ENCODE measurements around the gene SLC52A1.
"Not testable (repeated sequence)": the region's sequence is repeated elsewhere in the genome, so short reads cannot be mapped to it uniquely, and the experiment has no call there.

The SLC52A1 gene

DNA sequence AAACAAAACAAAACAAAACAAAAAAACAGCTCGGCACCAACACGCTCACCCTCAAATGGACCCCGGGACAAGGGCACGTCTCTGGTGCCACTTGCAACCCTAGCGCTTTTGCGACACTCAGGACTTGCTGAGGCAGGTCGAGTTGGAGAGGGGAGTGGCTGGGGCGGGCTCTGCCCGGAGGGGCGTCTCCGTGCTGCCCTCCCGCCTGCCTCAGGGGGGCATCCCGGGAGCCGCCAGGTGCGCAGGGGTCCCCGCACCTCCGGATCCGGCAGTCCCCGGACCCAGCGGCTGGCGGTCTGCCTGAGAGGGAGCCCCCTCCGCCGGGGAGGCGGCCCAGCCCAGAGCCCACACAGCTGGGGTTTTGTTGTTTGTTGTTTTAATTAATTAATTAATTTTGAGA is at the start of gene SLC52A1:
Gene SLC52A1 (minus strand): TSS at position 112 of the 400 bp plus-strand sequence. CDS start 820 bp downstream, outside the sequence.
- H3K4me3 ChIP-seq (ENCODE audit: low read depth, low read length) = no peak within 1 kb of the TSS

DNA sequence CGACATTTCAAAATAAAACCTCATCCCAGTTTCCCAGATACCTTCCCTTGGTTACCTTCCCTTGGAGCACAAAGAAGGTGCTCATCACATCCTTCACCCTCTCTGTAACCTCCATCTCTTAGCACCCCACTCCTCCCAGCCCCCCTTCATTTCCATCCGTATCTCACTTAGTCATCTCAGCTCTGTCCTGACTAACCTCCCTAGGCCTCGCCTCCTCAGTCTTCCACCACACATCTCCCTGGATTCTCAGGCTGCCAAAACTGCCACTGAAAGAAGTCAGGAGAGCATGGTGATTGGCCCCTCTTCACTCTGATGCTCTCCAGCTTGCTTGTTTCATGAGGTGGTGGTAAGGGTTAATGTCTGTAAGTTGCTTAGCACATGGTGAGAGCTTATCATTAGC is 45.4 kb upstream of the SLC52A1 start:
- TF ChIP-seq, protein P1, sequence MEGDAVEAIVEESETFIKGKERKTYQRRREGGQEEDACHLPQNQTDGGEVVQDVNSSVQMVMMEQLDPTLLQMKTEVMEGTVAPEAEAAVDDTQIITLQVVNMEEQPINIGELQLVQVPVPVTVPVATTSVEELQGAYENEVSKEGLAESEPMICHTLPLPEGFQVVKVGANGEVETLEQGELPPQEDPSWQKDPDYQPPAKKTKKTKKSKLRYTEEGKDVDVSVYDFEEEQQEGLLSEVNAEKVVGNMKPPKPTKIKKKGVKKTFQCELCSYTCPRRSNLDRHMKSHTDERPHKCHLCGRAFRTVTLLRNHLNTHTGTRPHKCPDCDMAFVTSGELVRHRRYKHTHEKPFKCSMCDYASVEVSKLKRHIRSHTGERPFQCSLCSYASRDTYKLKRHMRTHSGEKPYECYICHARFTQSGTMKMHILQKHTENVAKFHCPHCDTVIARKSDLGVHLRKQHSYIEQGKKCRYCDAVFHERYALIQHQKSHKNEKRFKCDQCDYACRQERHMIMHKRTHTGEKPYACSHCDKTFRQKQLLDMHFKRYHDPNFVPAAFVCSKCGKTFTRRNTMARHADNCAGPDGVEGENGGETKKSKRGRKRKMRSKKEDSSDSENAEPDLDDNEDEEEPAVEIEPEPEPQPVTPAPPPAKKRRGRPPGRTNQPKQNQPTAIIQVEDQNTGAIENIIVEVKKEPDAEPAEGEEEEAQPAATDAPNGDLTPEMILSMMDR (IDR thresholded peaks at IDR 0.05; ENCODE audit: low read depth, low read length) = no peak
- no peak overlapping the region for H3K4me3 ChIP-seq (ENCODE audit: low read depth, low read length)

More for the DNA sequence above, at the start of gene SLC52A1:
- TF ChIP-seq, protein P1 (IDR thresholded peaks at IDR 0.05; ENCODE audit: low read depth, low read length) = no peak

DNA sequence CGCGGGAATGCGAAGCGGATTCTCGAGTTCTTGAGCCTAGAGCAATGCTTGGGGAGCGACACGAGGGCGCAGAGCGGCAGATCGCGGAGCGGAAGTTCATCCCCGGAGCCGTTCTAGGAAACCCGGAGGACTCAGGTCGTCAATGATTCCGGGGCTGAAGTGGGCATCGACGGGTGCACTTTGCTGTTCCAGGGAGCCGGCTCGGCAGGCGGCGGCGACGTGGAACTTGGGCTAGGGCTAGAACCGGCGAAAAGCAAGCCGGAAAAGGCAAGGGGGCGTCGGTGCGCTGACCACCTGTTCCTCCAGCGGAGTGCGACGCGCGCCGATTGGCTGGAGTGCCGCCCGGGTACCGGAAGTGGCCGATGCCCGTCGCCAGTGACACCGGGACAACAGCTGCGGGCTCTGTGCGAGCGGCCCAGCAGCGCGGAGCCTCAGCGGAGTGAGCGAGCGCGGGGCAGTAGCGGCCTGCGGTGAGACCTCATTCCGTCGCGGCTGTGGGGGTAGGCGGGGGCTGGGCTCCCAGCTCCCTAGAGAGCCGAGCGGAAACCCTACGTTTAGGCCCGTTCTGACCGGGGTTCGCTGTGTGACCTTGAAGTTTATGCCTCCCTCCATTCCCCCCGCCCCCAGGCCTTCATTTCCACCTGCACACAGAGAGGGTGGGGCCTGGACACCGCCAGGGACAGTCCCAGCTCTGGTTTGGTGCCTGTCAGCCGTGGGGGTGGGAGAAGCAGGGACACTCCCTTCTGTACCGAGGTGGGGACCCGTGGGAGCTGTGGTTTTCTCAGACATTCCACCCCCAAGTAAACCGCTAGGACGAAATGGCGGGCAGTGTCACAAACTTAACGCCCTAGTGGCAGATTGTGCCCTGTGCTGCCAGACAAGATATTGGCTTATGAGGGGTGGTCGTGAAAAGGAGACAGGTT is 43.1 kb upstream of the SLC52A1 start, which contains the start of gene ZFP3:
Gene ZFP3 (plus strand): TSS at position 362 of the 923 bp plus-strand sequence. CDS start 13,038 bp downstream, outside the sequence.
- TF ChIP-seq, protein P1 (IDR thresholded peaks at IDR 0.05; ENCODE audit: low read depth, low read length) = no peak
- peak within 1 kb of the TSS; percentile 58 for H3K4me3 ChIP-seq (ENCODE audit: low read depth, low read length)

DNA sequence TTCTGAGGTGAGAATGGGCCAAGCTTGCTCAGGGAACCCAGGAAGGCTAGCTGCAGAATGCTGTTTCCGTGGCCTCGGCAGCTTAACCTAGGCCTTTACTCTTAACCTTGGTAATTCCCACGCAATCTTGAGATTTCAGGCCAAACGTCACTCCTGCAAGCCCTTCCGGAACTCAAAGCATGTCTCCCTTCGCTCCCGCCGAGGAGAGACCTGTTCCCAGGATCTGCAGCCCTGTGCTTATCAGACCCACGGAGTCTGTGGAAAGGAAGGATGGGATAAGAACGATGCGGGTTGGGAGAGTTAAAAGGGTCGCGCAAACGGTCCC is 42.5 kb upstream of the SLC52A1 start:
- H3K4me3 ChIP-seq (ENCODE audit: low read depth, low read length) = peak overlapping the region; percentile 58
- TF ChIP-seq, protein P1 (IDR thresholded peaks at IDR 0.05; ENCODE audit: low read depth, low read length) = no peak

DNA sequence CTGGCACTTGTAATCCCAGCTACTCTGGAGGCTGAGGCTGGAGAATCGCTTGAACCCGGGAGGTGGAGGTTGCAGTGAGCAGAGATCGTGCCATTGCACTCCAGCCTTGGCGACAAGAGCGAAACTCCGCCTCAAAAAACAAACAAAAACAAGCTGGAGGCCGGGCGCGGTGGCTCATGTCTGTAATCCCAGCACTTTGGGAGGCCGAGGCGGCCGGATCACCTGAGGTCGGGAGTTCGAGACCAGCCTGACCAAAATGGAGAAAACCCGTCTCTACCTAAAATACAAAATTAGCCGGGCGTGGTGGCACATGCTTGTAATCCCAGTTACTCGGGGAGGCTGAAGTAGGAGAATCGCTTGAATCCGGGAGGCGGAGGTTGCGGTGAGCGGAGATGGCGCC is 42.0 kb upstream of the SLC52A1 start:
- not testable (repeated sequence) for H3K4me3 ChIP-seq (ENCODE audit: low read depth, low read length)

DNA sequence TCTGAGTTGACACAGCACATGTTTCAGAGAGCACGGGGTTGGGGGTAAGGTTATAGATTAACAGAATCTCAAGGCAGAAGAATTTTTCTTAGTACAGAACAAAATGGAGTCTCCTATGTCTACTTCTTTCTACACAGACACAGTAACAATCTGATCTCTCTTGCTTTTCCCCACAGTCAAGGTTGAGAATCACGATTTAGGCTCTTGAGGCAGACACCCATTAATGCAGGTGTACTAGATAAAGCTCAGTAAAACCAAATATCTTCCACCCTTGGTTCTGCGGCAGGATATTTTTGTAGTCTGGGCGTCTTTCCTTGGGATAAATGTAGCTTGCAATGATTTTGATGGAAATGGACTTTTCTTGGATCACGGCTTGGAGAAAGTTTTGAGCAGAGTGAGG is 40.2 kb upstream of the SLC52A1 start:
- H3K4me3 ChIP-seq (ENCODE audit: low read depth, low read length) = not testable (repeated sequence)

DNA sequence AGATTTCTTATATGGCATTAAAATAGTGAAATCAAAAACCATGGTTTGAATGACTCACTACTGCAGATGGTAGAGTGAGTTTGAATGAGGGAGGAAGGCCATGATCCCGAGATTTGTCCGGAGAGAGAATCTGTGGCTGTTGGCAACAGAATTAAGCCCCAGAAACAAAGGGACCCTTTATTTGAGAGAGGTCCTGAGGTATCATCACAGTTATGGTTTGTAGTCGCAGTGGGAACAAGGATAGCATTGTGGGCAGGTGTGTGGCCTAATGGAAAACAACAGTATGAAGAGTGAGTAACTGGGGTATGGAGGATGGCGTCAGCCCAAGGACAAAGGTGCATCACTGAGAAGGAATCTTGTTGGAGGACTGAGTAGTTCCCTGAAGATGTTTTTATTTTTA is 34.5 kb upstream of the SLC52A1 start:
- TF ChIP-seq, protein P1 (IDR thresholded peaks at IDR 0.05; ENCODE audit: low read depth, low read length) = no peak
- H3K4me3 ChIP-seq (ENCODE audit: low read depth, low read length) = no peak overlapping the region

DNA sequence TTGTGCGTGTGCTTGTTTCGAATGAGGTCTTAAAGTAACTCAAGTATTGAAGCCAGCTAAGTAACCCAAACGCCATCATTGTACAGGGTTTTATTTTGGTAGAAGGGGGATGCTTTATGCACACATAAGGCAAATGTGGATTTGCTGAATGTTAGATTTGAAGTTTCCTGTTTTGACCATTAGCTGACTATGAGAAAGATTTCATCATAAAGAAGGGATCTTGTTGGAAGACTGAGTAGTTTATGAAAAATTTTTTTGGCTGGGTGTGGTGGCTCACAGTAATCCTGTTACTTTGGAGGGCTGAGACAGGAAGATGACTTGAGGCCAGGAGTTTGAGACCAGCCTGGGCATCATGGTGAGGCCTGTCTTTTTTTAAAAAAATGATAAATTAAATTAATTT is 33.0 kb upstream of the SLC52A1 start:
- H3K4me3 ChIP-seq (ENCODE audit: low read depth, low read length) = no peak overlapping the region
- TF ChIP-seq, protein P1 (IDR thresholded peaks at IDR 0.05; ENCODE audit: low read depth, low read length) = no peak
